Hematopoietic multipotent progenitor cell (in vitro differentiated cells): Measurements from ENCODE around the gene DVL2. TPM values are rescaled to one million over a fixed set of nuclear protein-coding genes. Genes with fewer than 3 reads are reported as not detected.

Source experiments
- DNase-seq, 3 donors: peaks; one replicate each; pipeline ENCODE4 v3.0.0-alpha.2; 2011 to 2015; ENCODE audit warnings: low read depth in 2 of 3, low spot score in 2 of 3
- small RNA-seq: library from RNA; depleted of rRNA; stranded (forward); fragments of <200 nt; gene quantifications from one replicate; pipeline ENCODE3, GENCODE V24; 2012
- total RNA-seq: library from RNA; depleted of rRNA; stranded (reverse); fragments of >200 nt; gene quantifications from one replicate; pipeline ENCODE4 v1.2.3, GENCODE V29; 2012

DVL2 gene
- total RNA-seq, 1 donor = 78.6 TPM

DNA sequence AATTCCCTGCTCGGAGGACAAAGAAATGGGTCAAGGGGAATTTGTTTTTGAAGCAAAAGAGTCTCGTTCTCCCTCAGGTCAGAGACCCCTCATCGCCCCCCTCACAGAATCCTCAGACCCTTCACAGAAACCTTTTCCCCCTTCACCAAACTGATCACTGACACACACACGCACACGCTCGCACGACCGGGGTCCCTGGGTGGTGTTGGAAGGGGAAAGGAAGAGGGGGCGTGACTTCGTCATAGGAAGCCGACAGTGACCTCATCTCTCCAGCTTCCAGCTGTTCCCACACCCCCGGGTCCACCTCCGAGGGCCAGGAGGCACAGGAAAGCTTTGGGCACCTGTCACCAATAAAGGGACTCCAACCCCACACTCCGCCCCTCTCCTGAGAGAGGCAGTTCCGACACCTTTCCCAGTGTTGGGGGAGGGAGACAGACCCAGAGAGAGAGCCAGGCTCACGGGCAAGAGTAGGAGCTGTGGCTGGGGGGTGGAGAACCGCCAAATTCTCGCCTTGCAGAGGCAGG is 56.3 kb downstream of the DVL2 start:
- DNase-seq = peak in 2 of 3 donors; percentile 19 to 39

DNA sequence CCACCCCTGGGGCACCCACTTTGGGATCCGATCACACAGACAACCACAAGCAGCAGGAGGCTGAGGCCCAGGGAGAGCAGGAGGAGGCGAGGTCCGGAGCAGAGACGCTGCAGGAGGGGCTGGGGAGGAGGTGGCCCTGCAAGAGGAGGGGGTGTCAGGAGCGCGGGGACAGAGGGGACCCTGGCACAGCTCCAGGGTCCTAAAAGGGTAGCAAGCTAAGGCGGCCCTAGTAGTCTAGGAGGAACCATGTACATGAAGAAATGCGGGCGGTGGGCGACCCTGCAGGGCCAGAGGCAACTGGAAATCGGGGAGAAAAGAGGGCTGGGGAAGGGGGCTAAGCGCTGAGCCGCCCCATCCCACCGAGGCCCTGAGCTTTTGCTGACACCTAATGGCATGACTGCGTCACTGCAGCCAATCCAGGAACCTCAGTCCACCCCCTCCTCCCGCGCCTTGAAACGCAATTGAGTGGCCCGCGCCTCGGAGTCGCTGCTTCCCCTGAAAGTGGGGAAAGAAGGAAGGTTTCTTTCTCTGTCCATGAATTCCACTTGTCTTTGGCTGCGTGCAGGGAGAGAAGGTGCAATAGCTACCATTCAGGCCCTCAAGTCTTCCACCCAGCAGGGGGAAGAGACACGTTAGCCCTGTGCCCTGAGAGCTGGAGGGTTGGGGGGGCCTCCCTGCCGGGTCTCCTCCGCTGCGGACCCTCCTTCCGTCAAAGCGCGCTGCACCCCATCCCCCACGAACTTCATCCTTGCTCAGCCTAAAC is 56.9 kb downstream of the DVL2 start:
- DNase-seq = peak; percentile 38 to 81 (median 67)

DNA sequence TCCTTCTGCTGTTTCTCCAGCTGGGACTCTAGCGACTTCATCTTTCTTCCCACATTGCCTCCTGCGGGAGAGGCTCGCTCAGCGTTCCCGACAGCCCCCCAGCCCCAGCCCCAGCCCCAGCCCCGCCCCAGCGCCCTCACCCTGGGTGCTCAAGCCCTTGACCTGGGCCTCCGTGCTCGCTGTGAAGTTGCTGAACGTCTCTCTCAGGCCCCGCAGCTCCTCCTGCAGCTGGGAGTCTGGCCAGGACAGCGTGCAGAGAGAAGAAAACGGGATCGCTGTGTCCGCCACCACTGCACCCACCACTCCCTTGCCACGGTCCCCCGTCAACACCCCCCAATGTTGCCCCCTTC is 57.5 kb downstream of the DVL2 start:
- no peak for DNase-seq

DNA sequence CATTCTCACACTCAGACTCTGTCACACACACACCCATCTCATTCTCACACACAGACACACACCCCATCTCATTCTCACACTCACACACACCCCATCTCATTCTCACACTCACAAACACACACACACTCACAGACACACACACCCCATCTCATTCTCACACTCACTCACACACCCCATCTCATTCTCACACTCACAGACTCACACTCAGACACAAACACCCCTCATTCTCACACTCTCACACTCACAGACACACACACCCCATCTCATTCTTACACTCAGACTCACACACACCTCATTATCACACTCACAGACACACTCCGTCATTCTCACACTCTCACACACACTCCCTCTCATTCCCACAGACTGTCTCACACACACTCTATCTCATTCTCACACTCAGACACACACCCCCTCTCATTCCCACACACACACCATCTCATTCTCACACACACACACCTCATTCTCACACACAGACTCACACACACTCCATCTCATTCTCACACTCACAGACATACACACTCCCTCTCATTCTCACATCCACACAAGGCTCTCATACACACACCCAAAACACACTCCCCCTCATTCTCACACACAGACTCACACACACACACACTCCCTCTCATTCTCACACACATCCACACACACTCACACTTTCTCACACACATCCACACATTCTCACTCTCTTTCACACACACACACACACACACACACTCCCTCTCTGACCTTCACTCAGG is 58.0 kb downstream of the DVL2 start:
- no peak for DNase-seq

Small RNA genes within 50 kb of the gene (small RNA-seq; reads per million reads assigned to genes)
- gene AC120057.4 = not detected
- gene MIR324 = 138 reads per million, percentile 97 among the genes with 10 or more reads in this experiment
- gene RF00019 = not detected

Other genes with a start within 250 kb of the DVL2 start
- 4.3 TPM for gene ALOX12, start 238.5 kb downstream of the DVL2 start, total RNA-seq
- 43.4 TPM for gene RNASEK, start 221.9 kb downstream of the DVL2 start, total RNA-seq
- 17.8 TPM for gene BCL6B, start 211.5 kb downstream of the DVL2 start, total RNA-seq
- 3.0 TPM for gene SLC16A13, start 198.5 kb downstream of the DVL2 start, total RNA-seq
- gene SLC16A11, start 190.4 kb downstream of the DVL2 start, total RNA-seq = 0.54 TPM
- gene CLEC10A, start 154.3 kb downstream of the DVL2 start, total RNA-seq = under 0.01 TPM
- 0.54 TPM for gene ASGR2, start 119.7 kb downstream of the DVL2 start, total RNA-seq
- gene ASGR1, start 55.1 kb downstream of the DVL2 start, total RNA-seq = 7.3 TPM
- 26.9 TPM for gene DLG4, start 14.7 kb downstream of the DVL2 start, total RNA-seq
- gene ACADVL, start 14.6 kb downstream of the DVL2 start, total RNA-seq = 191 TPM
- 24.2 TPM for gene PHF23, start 4.9 kb upstream of the DVL2 start, total RNA-seq
- 121 TPM for gene GABARAP, start 7.9 kb upstream of the DVL2 start, total RNA-seq
- 62.7 TPM for gene CTDNEP1, start 17.2 kb upstream of the DVL2 start, total RNA-seq
- gene ELP5, start 17.7 kb upstream of the DVL2 start, total RNA-seq = 54.7 TPM
- 9.7 TPM for gene CLDN7, start 28.0 kb upstream of the DVL2 start, total RNA-seq
- 1.9 TPM for gene SLC2A4, start 47.2 kb upstream of the DVL2 start, total RNA-seq
- gene YBX2, start 60.1 kb upstream of the DVL2 start, total RNA-seq = 0.27 TPM
- 522 TPM for gene EIF5A, start 73.1 kb upstream of the DVL2 start, total RNA-seq
- gene GPS2, start 80.8 kb upstream of the DVL2 start, total RNA-seq = 70.3 TPM
- gene NEURL4, start 94.8 kb upstream of the DVL2 start, total RNA-seq = 37.4 TPM
- 109 TPM for gene ACAP1, start 102.0 kb upstream of the DVL2 start, total RNA-seq
- gene KCTD11, start 117.6 kb upstream of the DVL2 start, total RNA-seq = 5.1 TPM
- not detected for gene TMEM95, start 120.6 kb upstream of the DVL2 start, total RNA-seq
- 4.3 TPM for gene TNK1, start 146.6 kb upstream of the DVL2 start, total RNA-seq
- gene PLSCR3, start 160.0 kb upstream of the DVL2 start, total RNA-seq = 26.9 TPM
- gene TMEM256, start 169.6 kb upstream of the DVL2 start, total RNA-seq = 141 TPM
- gene NLGN2, start 173.3 kb upstream of the DVL2 start, total RNA-seq = 6.7 TPM
- gene SPEM1, start 185.8 kb upstream of the DVL2 start, total RNA-seq = not detected
- gene SPEM2, start 191.1 kb upstream of the DVL2 start, total RNA-seq = under 0.01 TPM
- not detected for gene SPEM3, start 194.3 kb upstream of the DVL2 start, total RNA-seq
- gene TMEM102, start 200.9 kb upstream of the DVL2 start, total RNA-seq = 17.0 TPM
- gene FGF11, start 205.0 kb upstream of the DVL2 start, total RNA-seq = 0.54 TPM
- 26.1 TPM for gene CHRNB1, start 210.5 kb upstream of the DVL2 start, total RNA-seq
- gene ZBTB4, start 245.1 kb upstream of the DVL2 start, total RNA-seq = 17.8 TPM
- gene SLC35G6, start 246.9 kb upstream of the DVL2 start, total RNA-seq = not detected
- 234 TPM for gene POLR2A, start 249.8 kb upstream of the DVL2 start, total RNA-seq